ENCODE results near the gene EPB41L3.
"Not testable (repeated sequence)": the region's sequence is repeated elsewhere in the genome, so short reads cannot be mapped to it uniquely, and the experiment has no call there.

EPB41L3 gene

DNA sequence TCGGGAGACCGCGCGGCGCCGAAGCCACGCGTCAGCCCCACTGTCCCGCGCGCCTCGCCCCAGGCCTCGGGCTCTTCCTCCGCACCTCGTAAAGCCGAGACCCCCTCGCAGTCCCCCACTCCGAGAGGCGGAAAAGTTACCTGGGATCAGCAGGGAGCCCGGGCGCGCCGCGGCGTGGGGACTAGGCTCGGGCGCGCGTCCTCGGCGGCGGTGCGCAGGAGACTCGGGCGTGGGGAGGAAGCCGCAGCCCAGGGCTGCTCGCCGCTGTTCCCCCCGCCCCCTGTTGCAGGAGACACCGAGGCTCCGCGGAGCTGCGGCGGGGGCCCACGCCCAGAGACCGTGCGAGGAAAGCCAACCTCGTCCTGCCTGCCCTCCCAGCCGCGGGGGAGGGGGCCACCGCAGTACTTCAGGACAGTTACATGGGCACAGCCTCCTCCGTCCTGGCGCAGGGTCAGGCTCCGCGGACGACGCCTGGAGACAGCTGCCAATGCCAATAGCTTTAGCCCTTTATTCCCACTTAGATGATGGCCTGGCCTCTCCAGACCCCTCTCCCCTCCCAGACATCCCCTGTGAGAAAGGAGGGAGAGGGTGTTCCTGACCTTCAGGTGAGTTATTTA is at the start of gene EPB41L3:
TSS of gene EPB41L3 (minus strand) at position 225 of the 617 bp plus-strand sequence. CDS start 54,814 bp downstream, outside the sequence.
- in situ Hi-C loops (cut with MboI; ENCODE audit: low sequenced_read_pairs), result no loop called here

DNA sequence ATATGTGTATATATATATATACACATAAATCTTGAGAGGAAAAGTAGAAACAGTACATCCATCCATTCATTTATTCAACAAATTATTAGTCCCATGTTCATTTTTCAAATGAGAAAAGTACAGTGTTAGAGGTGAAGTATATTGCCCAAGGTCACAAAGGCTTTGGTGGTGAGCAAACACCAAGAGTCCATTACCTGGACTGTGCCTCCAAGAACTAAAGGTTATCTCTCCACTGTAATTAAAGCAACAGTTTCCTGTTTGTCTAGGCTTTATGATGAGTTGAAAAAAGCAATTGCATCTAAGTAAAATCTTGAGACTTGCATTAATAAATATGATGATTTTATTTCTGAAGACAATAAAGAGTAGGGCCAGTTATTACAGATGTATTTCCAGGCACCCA is 44.7 kb upstream of the EPB41L3 start:
- in situ Hi-C loops (cut with MboI; ENCODE audit: low sequenced_read_pairs), result no loop called here

DNA sequence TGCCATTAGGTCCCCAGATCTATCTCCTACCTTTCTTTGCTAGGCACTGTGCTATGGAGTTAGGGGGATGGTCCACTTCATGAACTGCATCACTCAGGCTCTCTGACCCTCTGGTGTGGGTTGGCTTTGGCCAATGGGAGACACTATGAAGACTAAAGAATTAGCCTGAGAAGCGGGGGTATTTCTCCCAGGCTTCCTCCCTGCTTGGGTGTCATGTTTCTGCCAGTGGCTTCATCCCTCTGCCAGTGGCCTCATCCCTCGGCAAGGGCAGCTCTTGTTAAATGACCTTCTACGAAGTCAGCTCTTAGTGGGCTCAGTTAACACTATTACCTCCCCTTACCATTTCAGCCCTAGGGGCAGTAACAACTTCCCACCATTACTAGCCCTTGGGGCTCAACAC is 41.9 kb upstream of the EPB41L3 start:
- in situ Hi-C loops (cut with MboI; ENCODE audit: low sequenced_read_pairs), result no loop called here

DNA sequence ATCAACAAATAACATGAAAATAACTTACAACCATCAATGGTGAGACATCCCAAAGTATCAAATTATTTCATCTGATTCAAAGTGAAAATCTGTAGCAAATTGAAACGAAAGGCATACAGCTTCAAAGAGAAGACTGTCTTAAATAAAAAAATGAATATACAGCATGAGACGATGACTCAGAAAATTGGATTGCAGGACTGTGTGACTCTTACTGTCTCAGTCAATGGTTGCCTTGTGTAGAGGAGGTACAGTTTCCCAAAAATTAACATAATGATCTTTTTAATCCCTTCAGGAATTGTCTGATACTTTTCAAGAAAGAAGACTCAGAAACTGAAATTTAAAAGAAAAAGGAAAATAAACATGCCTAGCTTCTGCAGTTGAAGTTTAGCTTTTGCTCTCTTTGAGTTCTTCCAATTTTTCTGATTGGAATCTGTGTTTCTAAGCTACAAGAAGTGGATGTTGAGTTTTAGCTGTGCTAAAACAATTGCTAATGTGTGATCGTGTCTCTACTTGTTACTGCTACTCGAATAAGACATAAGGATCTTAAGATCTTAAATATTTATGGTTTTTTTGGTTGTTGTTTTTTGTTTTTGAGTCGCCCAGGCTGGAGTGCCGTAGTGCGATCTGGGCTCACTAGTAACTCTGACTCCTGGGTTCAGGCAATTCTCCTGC is 41.1 kb upstream of the EPB41L3 start:
- in situ Hi-C loops (cut with MboI; ENCODE audit: low sequenced_read_pairs), result no loop called here

DNA sequence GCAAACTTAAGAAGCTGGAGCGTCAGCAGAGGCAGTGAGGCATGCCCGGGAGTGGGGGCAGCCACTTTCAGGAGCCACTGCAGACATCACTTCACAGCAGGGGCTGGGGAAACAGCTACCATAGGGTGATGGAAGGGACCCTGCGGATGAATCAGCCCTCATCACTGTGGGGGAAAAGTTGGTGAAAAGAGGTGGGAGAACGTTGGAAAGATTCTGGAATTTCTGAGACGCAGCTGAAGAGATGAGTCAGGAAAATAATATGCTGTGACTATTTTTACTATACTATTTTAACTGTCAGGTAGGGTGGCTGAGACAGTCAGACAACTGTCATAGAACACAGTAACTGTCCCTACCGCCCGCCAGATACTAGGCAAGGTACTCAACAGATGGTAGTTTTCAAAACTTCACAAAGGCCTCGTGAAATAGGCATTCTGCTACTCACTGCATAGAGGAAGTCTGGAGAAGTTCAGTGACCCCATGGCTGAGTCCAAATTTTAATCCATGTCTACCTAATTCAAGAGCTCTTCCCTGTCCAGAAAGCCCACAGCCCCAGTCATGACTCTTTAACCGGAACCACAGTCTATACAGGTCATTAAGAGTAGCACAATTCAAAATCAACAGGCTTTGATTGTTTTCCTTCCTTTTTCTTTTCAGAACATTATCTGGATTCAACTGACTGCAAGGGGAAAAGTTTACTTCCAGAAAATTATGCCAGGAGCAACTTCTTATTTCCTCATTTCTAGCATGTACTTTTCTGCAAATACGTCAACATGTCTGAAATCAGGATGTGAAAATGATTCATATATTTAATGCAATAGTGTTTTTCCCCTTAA is 39.3 kb upstream of the EPB41L3 start:
- in situ Hi-C loops (cut with MboI; ENCODE audit: low sequenced_read_pairs), result no loop called here

DNA sequence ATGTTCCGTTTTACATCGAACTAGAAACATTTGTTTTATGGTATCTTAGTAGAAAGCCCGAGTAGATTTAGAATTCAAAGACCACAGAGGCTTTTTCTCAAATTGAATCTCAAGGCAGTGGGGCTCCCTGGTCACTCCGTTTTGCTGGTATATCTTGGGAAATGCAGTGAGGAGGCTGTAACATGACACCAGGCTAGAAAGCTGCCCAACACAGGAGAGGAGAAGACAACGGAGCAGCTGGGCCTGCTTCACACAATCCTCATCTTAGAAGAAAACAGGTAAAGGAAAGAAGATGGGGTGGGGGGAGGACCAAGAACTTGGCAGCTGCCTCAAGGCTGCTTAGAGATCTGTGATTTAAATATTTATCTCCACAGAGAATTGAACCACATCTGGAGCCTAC is 38.3 kb upstream of the EPB41L3 start:
- in situ Hi-C loops (cut with MboI; ENCODE audit: low sequenced_read_pairs), result no loop called here

DNA sequence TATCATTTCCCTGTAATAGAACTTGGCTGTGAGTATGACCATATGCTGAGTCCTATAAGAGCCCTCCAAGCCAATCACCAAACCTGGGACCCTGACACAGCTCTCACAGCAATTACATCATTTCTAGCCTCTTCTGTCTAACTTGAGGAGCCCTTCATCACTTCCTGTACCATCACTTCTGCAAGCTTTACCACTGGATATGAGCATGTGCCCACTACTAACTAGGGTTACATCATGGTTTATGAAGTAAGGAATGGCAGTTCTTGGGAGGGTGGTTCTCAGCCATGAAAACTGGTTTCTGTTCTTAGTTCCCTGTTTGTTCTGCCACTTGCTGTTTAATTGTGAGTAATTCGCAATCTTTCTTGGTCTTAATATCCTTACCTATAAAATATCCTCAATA is 31.0 kb upstream of the EPB41L3 start:
- in situ Hi-C loops (cut with MboI; ENCODE audit: low sequenced_read_pairs), result no loop called here

DNA sequence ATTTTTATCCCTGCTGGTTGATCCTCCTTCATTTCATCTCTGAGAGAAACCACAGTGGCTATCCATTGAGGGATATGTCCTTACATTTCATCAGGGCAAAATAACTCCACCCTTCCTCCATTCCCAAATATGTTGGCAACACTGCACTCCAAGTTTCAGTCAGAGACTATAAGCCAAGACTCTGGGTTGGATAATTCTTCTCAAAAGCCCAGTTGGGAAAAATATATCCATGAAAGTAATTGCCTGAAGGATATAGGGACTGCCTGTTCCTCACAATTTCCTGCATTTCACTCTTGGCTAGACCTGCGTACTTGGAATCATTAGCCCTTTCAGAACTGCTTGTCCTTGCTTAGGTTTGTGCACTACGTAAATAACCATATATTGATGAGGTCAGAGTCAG is 27.9 kb upstream of the EPB41L3 start:
- in situ Hi-C loops (cut with MboI; ENCODE audit: low sequenced_read_pairs), result no loop called here

DNA sequence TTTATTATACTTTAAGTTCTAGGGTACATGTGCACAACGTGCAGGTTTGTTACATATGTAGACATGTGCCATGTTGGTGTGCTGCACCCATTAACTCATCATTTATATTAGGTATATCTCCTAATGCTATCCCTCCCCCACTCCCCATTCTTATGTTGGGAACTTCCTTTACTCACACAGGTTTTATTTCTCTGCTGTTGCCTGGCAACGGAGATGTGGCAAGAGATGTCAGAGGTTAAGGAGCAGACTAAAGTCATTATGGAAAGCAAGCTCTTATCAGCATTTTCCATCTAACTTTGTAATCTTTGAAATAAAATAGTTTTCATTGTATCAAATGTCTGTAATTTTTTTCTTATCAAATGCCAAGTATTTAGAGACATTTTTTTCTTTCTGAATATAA is 26.8 kb upstream of the EPB41L3 start:
- in situ Hi-C loops (cut with MboI; ENCODE audit: low sequenced_read_pairs), result not testable (repeated sequence)

DNA sequence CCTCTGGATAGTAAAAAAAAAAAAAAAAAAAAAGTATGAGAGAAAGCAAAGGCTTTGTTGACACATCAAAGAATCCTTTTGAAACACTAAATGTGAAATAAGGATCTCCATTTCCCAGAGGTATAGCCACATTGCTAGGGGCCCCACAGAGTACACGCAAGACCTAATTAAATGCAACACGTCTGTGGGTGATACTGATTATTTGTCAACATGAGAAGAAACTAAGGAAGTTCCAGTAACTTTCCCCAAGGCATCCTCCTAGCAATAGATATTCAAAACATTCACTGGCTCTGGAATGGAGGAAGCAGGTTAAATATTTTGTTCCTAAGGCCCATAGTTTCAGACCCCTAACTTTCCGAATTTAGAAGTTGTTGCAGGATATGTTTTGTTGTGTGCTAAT is 24.6 kb upstream of the EPB41L3 start:
- in situ Hi-C loops (cut with MboI; ENCODE audit: low sequenced_read_pairs), result no loop called here

DNA sequence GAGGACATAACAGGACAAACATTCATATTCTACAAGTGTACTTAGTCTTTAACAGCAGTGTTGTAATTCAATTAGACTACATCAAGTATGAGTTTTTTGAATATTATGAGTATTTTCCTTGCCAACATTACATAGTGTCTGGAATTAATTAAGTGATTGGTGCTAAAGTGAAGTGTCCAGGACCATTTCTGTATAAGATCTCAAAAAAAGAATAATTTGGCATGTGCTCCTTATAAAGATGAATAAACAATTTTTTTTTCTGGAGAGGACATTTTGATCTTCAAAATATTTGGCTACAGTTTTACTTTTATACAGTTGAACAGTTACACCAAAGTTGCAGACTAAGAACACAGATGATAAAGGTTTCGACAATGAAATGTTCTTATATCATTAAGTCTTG is 15.1 kb upstream of the EPB41L3 start:
- in situ Hi-C loops (cut with MboI; ENCODE audit: low sequenced_read_pairs), result no loop called here

DNA sequence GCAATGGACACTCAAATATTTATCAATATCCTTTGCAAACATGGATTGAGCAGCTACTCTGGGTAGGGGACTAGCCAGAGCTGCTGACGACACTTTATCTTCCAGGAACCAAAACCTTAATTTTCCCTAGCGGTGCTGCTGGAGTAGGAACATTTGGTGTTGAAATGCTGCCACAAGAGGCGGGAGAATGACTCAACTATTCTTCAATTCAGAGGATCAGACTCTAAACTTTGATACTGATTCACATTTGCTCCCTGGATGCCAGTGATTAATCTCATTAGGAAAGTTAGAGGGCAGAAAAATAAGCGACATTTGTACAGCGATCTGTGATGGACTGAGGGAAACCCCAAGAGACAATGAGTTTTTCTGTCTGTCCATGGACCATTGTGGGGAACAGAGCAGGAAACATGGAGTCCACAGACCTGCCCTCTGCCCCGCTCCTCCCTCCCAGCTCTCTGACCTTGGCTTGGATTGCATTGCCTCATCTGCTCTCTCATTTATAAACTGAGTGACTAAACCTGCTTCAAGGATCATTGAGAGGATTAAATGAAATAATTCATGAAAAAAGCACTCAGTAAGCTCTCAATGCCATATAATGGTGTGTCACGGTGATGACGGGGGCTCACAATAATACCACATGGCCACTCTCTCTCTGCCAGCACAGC is 12.6 kb upstream of the EPB41L3 start:
- in situ Hi-C loops (cut with MboI; ENCODE audit: low sequenced_read_pairs), result no loop called here

DNA sequence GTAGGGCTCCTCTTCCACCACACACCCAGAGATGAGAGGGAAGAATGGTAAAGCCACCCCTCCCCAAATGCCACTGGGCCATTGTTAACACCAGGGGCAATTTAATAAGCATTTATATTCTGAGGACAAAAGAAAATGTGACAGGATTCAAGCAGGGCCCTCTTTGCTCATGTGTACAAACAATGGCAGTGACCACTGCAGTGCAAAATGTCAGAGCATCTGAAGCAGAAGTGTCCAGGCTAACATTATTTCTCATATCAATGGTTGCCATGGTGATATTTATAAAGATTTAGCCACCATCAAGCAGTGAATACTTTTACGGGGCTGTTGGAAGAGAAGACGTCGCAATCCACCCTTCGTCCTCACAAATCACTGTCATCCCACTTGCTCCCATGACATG is 10.8 kb upstream of the EPB41L3 start:
- in situ Hi-C loops (cut with MboI; ENCODE audit: low sequenced_read_pairs), result no loop called here

DNA sequence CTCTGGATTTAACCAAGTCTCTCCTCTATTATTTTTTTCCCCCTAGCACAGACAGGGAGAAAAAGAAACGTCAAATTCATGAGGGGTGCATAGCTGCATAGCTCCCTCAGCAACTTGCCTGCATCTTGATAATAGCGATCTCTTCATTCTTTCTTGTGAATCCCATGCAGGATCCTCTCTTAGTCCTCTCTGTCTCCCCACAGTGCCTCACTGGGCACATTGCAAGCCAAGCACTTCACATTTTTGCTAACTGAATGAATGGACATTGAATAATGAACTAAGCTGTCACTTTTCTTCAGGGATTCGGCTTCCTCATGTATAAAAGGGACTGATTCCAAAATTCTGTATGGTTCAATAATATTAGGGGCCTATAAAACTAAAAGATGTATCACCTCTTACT is 2.9 kb upstream of the EPB41L3 start:
- in situ Hi-C loops (cut with MboI; ENCODE audit: low sequenced_read_pairs), result no loop called here

DNA sequence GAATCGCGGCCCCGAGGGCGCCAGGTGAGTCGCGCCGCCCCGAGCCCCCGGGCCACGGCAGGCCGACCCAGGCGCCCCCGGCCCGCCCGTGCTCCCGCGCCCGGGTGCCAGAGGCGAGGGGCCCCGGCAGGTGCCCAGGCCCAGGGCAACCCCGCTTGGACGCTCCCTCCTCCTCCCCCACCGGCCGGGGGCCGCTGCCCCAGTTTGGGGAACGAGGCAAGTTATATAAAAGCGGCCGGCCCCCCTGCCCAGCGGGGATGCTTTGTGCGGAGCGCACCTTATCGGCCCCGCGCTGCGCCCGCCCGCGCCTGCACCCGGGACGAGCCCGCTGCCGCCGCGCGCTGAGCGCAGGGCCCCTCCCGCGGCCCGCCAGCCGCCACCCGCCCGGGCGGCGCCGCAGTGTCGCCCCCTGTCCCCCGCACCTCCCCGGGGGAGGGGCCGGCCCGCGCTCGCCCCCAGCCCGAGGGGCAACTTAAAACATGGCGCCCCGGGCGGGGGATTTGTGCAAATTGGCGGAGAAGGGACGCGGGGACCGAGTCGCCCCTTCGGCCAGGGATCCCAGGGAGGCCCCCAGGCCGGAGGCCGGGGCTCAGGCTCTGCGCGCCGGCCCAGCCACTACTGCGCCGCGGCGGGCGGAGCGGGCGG is 639 bp downstream of the EPB41L3 start:
- in situ Hi-C loops (cut with MboI; ENCODE audit: low sequenced_read_pairs), result no loop called here

DNA sequence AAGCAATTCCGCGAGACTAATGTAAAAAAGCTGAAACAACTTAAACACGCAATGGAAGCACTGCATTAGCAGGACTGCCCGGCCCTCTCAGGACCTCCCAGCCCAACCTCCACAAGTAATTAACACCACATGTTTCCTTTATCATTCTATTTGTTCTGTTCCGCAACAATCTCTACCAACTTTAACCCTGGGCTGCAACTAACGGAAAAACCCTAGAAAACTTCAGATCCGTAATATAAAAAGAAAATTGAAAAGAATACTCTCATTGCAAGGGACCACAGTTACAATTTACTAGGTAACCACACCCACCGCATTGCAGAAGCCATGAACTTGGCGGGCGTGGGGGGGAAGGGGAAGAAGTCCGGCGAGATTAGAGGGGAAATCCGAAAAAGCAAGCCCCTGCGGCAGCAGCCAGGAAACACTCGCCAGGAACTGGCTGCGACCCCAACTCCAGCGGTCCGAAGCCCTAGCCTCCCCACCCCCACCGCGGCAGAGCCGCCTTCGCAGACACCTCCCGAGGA is 1.2 kb downstream of the EPB41L3 start:
- in situ Hi-C loops (cut with MboI; ENCODE audit: low sequenced_read_pairs), result no loop called here

DNA sequence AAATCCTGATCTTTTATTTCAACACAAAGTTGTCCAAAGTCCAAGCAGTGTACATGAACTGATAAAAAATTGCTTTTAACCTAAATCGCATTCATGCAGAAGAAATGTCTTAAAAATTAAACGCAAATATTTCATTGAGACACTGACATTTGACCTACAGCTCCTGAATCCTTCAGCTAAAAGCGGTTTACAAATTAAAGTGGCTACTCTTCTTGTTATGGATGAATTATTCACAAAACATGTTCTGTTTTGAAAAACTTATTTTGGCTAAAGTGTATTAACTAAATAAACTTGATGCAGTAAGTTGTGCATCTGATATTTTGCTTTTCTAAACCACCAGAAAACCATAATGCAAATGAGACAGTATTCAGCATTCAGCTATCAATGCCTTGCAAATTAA is 2.2 kb downstream of the EPB41L3 start:
- in situ Hi-C loops (cut with MboI; ENCODE audit: low sequenced_read_pairs), result no loop called here

DNA sequence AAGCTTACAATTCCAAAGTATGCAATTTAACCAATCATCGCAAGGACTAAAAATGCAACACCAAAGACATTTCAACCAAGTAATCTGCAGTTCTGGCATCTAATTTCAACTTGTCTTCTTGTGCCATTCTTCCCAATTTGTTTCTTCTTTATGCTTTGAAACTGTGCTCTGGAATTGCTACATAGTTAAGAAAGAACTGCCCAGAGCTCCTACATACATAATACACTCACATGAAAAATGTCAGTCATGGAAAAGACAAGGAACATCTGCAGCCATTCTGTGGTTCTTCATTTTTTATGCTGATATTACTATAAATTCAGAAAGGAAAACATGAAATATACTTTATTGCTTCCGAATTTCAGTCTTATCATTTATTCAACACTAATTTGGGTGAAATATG is 4.4 kb downstream of the EPB41L3 start:
- in situ Hi-C loops (cut with MboI; ENCODE audit: low sequenced_read_pairs), result no loop called here

DNA sequence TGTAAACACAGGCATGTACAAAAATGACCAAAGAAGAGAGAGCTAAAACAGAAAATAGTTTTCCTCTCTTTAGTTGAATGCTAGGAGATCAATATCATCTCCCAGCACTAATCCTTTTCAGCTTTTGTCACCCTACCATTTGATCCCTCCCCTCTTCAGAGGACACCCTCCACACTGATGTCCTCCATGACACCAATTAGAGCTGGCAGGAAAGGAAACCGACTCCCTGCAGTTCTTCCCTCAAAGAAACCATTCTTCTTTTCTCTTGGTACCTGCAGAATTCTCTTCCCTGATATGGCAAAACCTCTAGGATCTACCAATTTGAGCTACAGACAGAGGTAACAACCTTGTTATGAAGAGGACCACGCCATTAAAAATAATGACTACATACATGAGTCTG is 5.3 kb downstream of the EPB41L3 start:
- in situ Hi-C loops (cut with MboI; ENCODE audit: low sequenced_read_pairs), result no loop called here

DNA sequence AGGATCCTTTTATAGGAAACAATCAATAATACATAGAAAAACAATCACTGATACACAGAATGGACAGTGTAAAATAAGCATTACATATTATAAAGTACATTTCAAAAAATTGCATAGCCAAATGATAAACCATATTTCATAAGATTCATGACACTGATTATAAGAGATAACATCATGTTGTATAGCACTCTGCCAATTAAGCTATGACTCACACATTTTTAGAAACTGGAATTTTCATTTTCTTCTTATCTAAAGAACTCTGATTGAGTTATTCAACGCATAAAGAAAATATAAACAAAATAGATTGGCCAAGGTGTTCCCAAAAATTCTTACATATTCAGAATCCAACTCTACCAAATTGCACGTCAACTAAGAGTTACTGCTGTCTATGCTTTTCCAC is 5.9 kb downstream of the EPB41L3 start:
- in situ Hi-C loops (cut with MboI; ENCODE audit: low sequenced_read_pairs), result no loop called here

DNA sequence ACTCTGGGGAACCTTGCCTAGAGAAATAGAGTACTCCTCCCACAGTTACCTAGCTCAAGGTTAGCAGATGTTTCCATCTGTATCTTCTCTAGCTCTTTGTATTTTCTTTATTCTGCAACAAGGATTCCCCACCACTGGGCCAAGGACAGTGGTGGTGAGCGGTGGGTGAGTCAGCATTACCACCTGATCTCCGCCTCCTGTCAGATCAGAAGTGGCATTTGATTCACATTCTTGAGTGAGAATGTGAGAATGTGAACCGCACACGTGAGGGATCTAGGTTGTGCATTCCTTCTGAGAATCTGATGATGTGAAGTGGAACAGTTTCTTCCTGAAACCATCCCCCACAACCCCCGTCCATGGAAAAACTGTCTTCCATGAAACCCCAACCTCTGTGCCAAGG is 9.0 kb downstream of the EPB41L3 start:
- in situ Hi-C loops (cut with MboI; ENCODE audit: low sequenced_read_pairs), result no loop called here
